Activated T-helper 1 cell treated with anti-CD3 and anti-CD28 coated beads, Interleukin-2, amount 50 U/mL, for 16 hours (primary cell): Measurements from ENCODE around the gene PTGIS.

ENCODE experiments used
- DNase-seq, 2 donors: peaks; one replicate each; pipeline ENCODE4 v3.0.0-alpha.2; 2020; ENCODE audit warnings: low read depth in 1 of 2, low spot score in 1 of 2

PTGIS gene

DNA sequence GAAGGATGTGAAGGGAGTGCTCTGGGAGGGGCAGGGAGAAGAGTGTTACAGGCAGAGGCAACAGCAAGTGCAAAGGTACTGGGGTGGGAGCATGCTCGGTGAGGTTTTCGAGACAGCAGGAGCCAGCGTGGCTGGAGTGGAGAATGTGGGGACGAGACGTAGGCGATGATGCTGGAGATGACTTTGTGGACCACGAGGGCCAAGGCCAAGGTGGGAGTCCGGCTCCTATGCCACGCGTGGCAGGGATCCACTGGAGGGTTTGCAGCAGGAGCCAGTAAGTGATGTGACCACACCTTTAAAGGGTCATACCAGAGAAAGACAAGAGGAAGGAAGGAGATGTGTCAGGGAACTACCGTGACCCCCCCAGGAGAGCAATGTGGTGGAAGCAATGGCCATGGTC, 7.3 kb downstream of the PTGIS start:
- no peak for DNase-seq

DNA sequence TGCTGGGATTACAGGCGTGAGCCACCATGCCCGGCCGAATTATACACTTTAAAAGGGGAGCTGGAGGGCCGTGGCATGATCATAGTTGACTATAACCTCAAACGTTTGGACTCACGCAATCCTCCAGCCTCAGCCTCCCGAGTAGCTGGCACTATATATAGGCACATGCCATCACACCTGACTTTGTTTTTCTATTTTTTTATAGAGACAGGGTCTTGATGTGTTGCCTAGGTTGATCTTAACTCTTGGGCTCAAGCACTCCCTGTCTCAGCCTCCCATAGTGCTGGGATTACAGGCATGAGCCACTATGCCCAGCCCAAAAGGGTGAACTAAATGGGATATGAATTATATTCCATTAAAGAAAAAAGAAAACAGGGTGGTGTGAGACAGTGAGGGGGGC, 7.8 kb downstream of the PTGIS start:
- DNase-seq = no peak

DNA sequence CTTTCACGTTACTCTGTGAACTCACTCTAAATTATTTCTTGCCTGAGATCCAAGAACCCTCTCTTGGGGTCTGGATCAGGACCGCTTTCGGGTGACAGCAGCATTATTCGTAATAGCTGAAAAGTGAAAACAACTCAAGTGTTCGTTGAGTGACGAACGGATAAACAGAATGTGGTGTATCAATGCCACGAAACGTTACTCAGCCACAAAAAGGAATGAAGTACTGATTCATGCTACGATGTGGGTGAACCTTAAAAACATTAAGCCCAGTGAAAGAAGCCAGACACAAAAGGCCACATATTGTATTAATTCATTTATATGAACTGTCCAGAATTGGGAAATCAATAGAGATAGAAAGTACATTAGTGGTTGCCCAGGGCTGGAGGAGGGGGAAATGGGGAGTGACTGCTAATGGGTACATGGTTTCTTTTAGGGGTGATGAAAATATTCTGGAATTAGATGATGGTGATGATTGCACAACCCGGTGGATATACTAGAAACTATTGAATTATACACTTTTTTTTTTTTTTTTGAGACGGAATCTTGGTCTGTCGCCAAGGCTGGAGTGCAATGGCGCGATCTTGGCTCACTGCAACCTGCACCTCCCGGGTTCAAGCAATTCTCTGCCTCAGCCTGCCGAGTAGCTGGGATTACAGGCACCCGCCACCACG, 8.4 kb downstream of the PTGIS start:
- DNase-seq = no peak

DNA sequence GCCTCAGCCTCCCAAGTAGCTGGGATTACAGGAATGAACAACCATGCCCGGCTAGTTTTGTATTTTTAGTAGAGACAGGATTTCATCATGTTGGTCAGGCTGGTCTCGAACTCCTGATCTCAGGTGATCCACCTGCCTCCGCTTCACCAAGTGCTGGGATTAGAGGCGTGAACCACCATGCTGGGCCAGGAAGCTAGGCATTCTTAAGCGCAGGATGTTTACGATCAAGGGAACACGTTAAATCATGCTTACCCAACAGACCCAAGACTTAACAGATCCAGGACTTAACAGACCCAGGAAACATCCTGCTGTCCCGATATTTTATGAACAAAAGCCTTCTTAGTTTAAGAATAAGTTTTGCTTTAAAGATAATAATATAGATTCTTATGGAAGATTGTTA, 9.1 kb downstream of the PTGIS start:
- no peak for DNase-seq

DNA sequence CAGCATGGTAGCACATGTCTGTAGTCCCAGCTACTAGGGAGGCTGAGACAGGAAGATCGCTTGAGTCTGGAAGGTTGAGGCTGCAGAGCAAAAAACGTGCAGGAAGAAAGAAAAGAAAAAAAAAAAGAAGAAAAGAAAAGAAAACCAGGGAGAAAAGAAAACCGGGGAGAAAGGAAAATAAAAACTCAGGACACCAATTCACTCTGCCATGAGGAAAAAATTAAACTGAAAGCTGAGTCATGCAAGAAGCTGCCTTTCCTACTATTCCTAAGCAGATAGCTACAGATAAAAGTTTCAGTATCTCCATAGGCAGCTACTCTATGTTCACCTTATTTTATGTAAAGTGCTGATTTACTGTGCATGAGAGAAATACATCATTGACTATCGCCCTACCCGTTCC, 10.5 kb downstream of the PTGIS start:
- DNase-seq = no peak

DNA sequence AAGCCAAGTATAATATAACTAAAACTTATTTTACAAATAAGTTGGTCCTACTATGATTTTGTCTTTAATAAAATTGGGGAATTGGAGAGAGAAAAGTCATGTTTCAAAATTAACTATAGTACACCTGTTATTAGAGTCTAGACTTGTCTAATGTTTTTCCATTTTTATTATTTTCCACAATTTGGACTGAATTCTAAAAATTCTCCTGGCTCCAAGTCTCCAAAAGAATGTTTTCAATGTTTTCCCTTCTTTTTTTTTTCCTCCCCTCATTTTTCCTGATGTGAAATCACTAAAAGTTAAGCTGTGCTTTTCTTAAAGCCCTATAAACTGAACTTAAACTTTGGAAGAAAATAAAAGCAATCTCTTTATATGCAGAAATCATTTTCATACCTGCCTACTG, 11.3 kb downstream of the PTGIS start:
- DNase-seq = no peak

DNA sequence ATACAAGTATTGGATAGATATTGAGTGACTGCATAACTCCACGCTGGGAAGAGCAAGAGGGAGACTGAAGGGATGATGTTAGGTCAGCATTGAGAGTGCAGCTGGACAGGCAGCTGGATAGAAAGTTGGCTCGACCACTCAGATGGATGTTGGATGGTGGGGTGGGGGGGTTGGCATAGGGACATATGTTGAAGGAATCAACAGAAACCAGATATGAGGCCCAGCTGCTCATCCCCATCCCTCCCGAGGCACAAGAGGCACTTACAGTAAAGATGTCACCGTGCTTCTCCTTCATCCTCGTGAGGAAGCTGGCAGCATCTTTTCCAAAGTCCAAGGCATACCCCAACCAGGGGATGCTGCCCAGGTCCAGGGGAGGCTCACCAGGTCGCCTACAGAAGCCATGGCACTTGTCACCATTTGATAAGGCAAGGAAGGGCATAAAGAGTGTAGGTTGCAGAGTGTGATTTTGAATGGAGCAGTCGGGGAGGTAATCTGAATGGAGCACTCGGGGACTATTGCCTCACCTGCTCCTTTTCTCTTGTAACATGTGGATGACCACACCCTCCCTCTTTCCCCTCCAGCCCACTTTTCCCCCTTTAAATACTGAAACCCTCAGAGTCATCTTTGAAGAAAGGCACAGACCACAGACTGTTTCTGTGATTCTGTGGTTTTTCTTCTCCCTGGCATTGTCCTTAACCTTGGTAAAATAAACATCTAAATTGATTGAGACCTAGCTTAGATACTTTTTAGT, 18.0 kb downstream of the PTGIS start:
- no peak for DNase-seq

DNA sequence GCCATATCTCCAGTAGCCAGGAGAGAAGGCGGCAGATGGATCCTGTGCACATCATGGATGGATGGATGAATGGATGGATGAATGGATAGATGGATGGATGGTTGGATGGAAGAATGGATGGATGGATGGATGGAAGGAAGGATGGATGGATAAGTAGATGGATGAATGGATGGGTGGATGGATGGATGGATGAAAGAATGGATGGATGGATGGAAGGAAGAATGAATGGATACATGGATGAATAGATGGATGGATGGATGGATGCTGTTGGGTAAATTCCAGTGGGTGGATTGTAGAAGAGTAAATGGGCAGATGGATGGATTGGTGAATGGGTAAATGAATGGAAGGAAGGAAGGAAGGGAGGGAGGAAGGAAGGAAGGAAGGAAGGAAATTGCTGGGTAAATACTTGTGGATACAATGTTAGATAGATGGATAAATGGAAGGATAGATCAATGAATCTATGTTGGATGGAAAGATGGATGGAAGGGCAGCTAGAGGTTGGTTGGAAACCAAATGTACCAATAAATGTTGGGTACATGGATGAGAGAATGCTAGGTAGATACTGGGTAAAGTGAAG, 19.5 kb downstream of the PTGIS start:
- no peak for DNase-seq

DNA sequence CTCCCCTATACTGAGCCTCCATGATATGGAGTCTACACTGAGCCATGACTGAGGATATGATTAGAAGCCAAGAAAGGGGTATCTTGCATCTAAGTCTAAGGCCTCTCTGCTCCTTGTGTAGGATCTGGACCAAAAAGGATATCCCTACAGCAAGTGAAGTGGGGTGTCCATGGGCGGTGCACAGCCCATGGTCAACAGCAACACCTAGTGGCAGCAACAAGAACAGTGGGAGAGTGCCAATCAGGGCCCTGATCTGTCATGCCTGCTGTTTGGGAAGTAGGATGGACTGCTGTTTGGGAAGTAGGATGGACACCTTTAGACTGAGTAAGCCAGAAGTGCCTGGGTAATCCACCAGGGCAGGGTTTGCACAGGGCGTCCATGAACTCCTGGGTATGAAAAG, 22.4 kb downstream of the PTGIS start:
- no peak for DNase-seq

DNA sequence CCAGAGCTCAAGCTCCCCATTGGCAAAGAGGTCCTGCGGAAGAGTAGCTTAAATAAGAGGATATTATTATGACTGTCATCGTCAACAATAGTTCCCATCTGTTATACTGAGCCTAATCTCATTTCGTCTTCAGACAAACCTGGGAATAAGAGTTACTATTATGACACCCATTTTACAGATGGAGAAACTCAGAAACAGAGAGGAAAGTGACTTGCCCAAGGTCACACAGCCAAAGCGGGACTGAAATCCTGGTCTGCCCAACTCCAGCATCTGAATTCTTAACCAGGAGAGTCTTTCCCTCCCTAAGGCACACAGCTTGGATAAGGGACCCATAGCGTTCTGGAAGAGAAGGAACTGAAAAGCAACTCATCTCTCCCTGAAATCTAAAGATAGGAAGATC, 23.4 kb downstream of the PTGIS start:
- no peak for DNase-seq

DNA sequence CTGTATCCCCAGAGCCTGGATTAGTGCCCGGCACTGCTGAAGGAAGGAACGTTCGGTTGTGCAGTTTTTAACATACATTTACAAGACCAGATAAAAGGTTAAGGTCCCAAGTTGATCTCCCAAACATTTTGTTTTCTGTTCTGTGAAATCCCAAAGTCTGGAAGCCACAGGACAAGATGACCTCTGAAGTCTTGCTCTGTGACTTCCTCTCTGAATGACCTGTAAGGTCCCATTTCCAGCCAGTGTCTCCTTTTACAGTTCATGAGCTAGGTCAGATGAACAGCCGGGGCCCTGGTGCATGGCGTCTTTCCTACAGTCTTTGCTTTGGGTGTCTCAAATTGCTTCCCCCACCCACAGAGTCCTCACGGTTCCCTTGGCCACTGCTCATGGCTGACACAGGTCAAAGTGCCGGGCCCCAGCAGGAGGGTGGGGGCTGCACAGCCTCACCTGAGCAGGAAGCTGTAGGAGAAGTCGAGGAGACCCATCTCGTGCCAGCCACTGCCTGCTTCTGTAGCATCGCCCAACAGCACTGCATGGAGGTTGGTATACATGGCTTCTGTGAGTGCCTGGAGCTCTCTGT, 24.0 kb downstream of the PTGIS start:
- no peak for DNase-seq

DNA sequence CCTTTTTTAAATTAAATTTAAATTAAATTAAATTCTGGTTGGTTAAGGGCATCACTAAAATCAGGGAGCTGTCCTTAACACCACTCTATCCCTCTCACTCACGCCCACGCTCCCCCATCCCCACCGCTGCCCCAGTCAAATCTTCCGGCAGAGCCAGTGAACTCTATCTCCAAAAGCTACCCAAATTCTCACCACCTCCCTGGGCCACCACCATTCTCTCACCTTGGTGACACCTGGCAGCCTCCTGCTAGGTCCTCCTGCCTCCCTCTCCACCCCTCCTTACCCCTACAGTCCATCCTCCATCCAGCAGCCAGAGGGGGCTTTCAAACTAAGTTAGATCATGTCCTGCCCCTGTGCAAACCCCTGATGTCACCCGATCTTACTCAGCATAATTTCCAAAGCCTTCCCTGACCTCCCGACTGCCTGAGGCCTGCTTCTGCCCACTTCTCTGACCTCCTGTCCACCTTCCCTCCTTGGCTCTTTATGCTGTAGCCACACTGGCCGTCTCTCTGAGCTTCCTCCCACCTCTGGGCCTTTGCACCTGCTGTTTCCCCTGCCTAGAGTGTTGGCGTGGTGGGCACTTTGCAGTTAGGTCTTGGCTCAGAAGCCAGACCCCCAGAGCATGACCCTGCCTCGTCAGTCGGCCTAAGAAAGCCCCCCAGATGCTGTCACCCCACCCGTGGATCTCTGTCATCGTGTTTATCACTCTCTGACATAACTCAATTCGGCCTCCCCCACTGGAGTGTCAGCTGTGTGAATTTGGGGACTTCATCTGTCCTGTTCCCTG, 24.7 kb downstream of the PTGIS start:
- no peak for DNase-seq

DNA sequence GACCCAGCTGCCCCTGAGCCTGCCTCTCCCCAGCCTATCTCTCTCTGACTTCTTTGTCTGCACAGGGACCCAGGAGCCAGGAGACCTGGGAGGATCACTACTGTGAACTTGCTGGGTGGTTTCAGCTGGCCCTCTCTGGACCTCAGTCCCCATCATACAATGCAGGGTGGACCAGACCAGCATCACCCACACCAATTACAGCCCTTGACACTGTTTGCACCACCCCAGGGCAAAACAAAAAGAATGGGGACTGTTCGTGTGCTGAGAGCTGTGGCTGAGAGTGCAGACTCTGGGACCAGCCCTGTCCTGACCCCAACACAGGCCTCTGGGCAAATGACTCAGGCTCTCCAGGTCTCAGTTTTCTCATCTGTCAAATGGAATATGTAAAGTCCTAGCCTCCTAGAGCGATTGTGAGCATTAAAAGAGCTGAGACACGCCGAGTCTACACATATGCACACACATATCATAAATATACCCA, 25.4 kb downstream of the PTGIS start:
- DNase-seq = no peak

DNA sequence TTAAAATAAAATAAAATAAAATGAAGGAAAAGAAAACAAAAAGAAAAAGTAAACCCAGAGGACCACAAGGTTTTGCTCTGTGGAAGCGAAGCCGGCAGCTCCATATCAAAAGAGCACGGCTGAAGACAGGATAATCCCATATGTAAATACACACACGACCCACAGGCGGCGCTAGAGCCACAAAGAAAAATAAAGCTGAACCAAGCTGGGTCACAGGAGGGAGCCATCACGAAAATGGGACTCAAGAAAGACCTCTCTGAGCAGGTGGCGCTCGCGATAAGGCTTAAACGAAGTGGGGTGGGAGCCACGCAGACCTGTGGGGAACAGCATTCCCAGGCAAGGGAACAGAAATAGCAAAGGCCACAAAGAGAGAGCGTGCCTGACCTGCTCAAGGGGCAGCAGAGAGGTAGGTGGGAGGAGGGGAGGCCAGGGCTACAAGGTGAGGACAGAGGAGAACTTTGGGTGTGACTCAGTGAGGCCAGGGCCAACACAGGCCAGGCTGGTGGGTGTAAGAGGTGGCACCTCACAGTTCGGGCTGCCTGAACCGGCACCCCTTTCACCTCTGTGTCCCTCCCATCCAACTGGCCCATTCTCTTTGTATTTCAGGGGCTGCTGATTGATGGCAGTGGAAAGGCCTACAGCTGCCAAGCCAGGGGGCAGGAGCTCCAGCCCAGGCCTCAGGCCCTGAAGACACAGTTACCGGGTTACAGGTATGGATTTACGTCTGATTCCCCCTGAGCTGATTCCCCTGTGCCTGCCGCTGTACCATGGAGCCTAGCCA, 26.0 kb downstream of the PTGIS start:
- DNase-seq = peak; percentile 29 to 35

DNA sequence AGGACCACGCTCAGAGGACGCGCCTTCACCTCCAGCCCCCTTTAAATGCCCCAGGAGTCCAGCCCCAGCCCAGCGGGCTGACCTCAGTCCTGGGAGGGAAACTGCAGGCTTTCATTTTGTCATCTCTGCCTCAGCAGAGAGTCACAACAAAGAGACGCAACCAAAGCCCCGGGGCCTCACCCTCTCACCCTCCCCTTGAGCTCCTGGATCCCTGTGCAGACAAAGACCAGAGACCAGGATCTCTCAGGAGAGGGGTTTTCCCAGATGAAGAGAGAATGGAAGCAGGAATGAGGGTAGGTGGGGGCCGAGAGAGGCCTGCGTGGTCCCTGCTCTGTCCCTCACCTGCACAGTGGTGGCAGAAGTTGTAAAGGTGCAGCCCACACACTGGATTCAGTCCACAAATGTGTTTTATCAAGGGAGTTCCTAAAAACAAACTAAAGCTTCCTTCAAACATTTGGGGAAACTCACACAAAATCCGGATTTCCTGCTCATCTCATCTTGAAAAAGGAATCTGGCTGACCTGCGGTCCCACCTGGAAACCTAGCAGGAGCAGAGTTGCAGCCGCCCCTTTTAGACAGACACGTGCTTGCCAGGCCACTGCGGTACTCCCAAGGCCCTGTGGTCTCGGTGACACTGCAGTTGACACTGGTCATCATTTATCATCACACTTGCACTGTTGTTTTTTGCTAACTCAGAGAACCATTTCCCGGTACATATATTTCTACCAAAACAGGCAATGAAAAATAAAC, 27.1 kb downstream of the PTGIS start:
- no peak for DNase-seq

DNA sequence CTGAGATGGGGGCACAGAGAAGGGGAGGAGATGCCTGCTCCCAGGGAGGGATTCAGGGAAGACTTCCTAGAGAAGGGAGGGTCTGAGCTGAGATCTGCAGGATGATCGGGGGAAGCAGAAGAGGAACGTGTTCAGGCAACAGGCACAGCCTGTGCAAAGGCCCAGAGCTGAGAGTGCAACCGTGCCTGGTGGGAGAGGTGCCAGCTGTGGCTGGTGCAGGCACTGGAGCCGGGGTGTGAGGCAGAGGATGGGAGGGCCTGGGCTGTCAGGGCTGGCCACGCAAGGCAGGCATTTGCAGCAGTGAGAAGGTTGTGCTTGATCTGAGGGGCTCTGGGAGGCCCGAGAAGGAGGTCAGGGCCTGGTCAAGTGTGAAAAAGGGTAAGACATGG, 27.7 kb downstream of the PTGIS start:
- no peak for DNase-seq

DNA sequence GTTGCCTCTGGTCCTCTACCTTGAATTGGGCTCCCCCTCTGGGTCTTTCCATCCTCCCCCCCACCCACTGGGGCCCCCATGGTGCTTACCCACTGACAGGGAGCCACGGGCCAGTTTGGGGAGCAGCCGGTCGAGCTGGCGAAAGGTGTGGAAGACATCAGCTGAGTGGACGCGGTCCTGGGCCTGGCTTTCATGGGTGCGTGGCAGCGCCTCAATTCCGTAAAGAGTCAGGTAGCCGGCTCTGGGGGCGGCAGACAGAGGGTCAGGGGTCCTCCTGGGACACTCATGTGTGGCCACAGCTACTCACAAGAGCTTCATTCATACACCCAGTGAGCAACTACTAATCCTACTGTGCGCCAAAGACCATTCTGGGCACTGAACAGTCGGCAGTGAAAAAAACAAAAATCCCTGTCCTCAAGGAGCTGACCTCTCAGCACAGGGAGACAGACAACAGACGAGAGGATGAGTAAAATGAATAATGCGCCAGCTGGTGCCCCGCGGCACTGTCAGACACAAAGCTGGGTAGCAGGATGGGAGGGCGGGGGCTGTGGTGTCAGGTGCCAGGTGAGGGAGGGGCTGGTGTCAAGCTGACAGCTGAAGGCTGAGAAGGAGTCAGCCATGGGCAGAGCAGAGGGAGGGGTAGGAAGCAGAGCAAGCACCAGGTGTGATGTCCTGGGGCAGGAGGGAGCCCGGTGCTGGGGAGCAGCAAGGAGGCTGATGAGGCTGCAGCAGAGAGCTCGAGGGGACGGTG, 28.3 kb downstream of the PTGIS start:
- no peak for DNase-seq

DNA sequence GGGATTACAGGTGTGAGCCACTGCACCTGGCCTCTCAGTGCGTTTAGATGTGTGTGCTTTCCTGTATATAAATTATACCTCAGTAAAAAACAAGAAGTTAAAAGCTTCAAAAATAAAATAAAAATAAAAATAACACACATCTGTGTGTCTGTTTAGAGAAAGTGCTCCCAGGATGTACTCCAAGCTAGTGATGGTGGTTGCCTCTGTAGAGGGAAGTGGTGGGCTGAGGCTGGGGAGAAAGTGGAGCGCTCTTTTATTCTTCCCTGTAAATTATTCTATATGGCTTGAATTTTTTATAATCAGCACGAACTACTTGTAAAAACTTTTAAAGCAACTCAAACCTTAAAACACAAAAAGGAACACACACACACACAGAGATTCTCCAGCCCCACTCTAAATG, 29.0 kb downstream of the PTGIS start:
- no peak for DNase-seq

DNA sequence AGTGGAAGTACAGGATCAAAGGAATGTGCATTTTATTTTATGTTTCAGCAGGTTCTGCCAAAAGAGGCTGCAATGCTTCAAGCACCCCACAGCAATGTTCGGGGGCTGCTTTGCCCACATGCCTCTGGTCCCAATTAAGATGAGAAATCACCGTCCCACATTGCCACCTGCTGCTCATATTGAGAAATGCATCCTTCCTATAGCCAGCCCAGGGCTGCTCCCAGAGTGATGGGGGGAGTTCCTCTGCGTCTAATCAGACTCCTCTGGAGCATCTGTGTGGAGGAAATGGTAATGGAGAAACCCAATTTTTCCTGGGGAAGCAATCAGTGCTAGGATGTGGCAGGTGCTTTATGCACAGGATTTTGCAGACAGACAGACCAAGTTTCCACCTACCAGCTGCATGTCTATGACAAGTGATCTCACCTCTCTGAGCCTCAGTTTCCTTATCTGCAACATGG, 33.7 kb downstream of the PTGIS start:
- DNase-seq = peak in 1 of 2 donors; percentile 18
